ENCODE data around the gene MAP3K19. TPM values are rescaled to one million over a fixed set of nuclear protein-coding genes. Genes with fewer than 3 reads are reported as not detected.

Gene MAP3K19
- total and polyA plus RNA-seq, 2 of the 8 experiments (the other 6 are each of a cell fraction or from before 2014, with no cell fraction given) = not detected

DNA sequence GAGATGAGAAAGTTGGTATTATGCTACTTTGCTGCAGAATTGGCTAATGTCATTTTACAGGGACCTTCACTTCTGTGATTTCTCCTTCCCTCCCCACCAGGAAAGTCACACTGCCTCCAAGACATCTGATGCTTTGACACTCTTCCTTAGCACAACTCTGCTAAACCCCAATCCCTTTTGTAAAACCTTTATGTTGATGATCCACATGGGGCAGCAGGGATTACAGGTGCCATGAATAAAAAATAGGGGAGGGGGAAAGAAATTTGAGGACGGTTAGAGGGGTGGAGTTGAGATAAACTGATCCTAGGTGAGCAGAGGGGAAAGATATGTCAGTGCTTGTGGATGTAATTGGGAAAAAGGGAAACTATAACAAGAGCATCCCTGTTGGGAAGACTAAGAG is 102.3 kb downstream of the MAP3K19 start (continued):
- no peak for TF ChIP-seq BACH1 (IDR thresholded peaks at IDR 0.05; ENCODE audit: low read length)
- no peak for TF ChIP-seq EP300 (IDR thresholded peaks at IDR 0.05; ENCODE audit: borderline replicate concordance in 1 of 2, low read depth in 2 of 2, low read length in 2 of 2)
- no peak for TF ChIP-seq HDAC6 (IDR thresholded peaks at IDR 0.05; ENCODE audit: low read depth, low read length)
- no peak for TF ChIP-seq POU5F1 (IDR thresholded peaks at IDR 0.05; ENCODE audit: low read depth, low read length)

Data from H1 (cell line).